Panc1 (cell line): Measurements from ENCODE around the gene KRT83. TPM values are rescaled to one million over a fixed set of nuclear protein-coding genes. Genes with fewer than 3 reads are reported as not detected.

ENCODE experiments used
- ATAC-seq: fragments of 200-7000 bp; cut with Tn5 transposase; 2 replicates; pipeline ENCODE4 v1.9.1; 2020; ENCODE audit warnings: mild to moderate bottlenecking, moderate library complexity
- BruUV-seq: library from RNA; stranded (reverse); fragments of 400-500 nt; replicated peaks from 2 replicates; lab custom pipeline; 2021; lab: Mats Ljungman, UMichigan
- CTCF ChIA-PET: fragments of 300-600 bp; sonication (Branson Sonifier 250); formaldehyde crosslinking; loops from one replicate; lab custom pipeline; 2022; ENCODE audit warnings: antibody characterized with exemption; lab: Charles Lee
- POLR2A ChIA-PET: fragments of 300-600 bp; sonication (Branson Sonifier 250); formaldehyde crosslinking; loops from one replicate; lab custom pipeline; 2022; ENCODE audit warnings: antibody characterized with exemption; lab: Charles Lee
- DNase-seq: peaks from one replicate; pipeline ENCODE4 v3.0.0-alpha.2; 2010; ENCODE audit warnings: low read depth, low spot score
- H3K27ac ChIP-seq: 2 replicates; pipeline ENCODE4 v1.5.1; 2011; ENCODE audit warnings: mild to moderate bottlenecking, low read length, inconsistent platforms
- H3K27me3 ChIP-seq: fragments of 200-500 bp; sonication (Bioruptor generic); 2 replicates; pipeline ENCODE4 v1.6.0; 2014; ENCODE audit warnings: low read length, inconsistent platforms; ENCODE audit not compliant: control insufficient read depth, insufficient read depth
- H3K36me3 ChIP-seq: fragments of 200-500 bp; sonication (Bioruptor generic); 2 replicates; pipeline ENCODE4 v1.5.1; 2014; ENCODE audit warnings: inconsistent platforms, mild to moderate bottlenecking, low read length, moderate library complexity; ENCODE audit not compliant: control insufficient read depth, insufficient read depth
- H3K4me1 ChIP-seq: 2 replicates; pipeline ENCODE4 v1.5.1; 2011; ENCODE audit warnings: inconsistent platforms, mild to moderate bottlenecking, low read length, moderate library complexity; ENCODE audit not compliant: control insufficient read depth, insufficient read depth
- H3K4me3 ChIP-seq, 2 experiments: 2 replicates each; pipeline ENCODE4 v1.5.1; 2011 to 2012; ENCODE audit warnings: low read depth in 2 of 2, low read length in 2 of 2, mild to moderate bottlenecking in 2 of 2, inconsistent platforms in 1 of 2, moderate library complexity in 1 of 2
- H3K9me3 ChIP-seq: fragments of 200-500 bp; sonication (Bioruptor generic); 2 replicates; pipeline ENCODE4 v1.5.1; 2014; ENCODE audit warnings: low read depth, mild to moderate bottlenecking, inconsistent platforms, low read length, moderate library complexity; ENCODE audit not compliant: control insufficient read depth, insufficient read depth
- CTCF ChIP-seq: fragments of 450-650 bp; IDR thresholded peaks from 2 replicates; pipeline ENCODE4 v1.5.1; 2017; ENCODE audit warnings: mild to moderate bottlenecking
- POLR2AphosphoS5 ChIP-seq: IDR thresholded peaks from 2 replicates; pipeline ENCODE4 v1.6.1; 2012; ENCODE audit warnings: mild to moderate bottlenecking, low read depth, low read length, moderate library complexity
- REST ChIP-seq, 2 experiments: IDR thresholded peaks; 2 replicates each; pipeline ENCODE4 v1.6.1; 2011 to 2012; ENCODE audit warnings: low read depth in 2 of 2, control low read depth in 1 of 2, low read length in 1 of 2, mild to moderate bottlenecking in 1 of 2, moderate library complexity in 1 of 2; ENCODE audit not compliant: insufficient read depth in 1 of 2
- SIN3A ChIP-seq: IDR thresholded peaks from 2 replicates; pipeline ENCODE4 v1.6.1; 2012; ENCODE audit warnings: low read depth, mild to moderate bottlenecking, low read length, moderate library complexity, borderline replicate concordance; ENCODE audit not compliant: insufficient read depth
- TCF7L2 ChIP-seq: IDR thresholded peaks from 2 replicates; pipeline ENCODE4 v1.6.1; 2011; ENCODE audit warnings: mild to moderate bottlenecking, low read depth, low read length, inconsistent platforms
- in situ Hi-C: cut with HindIII; loops from 2 replicates; pipeline ENCODE4 v1.10.0; 2016; ENCODE audit warnings: low sequenced_read_pairs, low pct_unique_long_range_greater_than_20kb
- intact Hi-C: fragments of 100-400 bp; cut with micrococcal nuclease; formaldehyde crosslinking; loops from one replicate; pipeline ENCODE4 v1.10.0; 2022; ENCODE audit not compliant: unreplicated experiment
- total RNA-seq: library from RNA; stranded (reverse); gene quantifications from one replicate; pipeline ENCODE4 v1.2.1, GENCODE V29; 2021; ENCODE audit not compliant: unreplicated experiment

Gene KRT83
- total RNA-seq, 1 experiment from 2014 or later: 0.28 TPM

- TF ChIP-seq CTCF: no peak
- no peak for TF ChIP-seq REST (IDR thresholded peaks at IDR 0.05; ENCODE audit: insufficient read depth in 1 of 2, low read depth in 2 of 2, low read length in 1 of 2)
- TF ChIP-seq TCF7L2: no peak
- no peak for TF ChIP-seq POLR2AphosphoS5
- no peak for TF ChIP-seq SIN3A
Measured at GRCh38 chr12:52317468-52318052, 3.6 kb downstream of the KRT83 start.

GRCh38 chr12:52316701-52317100 lies 4.5 kb downstream of the KRT83 start:
- H3K36me3 ChIP-seq: no peaks in the 10 kb centered on the region
- H3K4me3 ChIP-seq: no peak overlapping the region
- H3K4me1 ChIP-seq: no peaks in the 10 kb centered on the region
- intact Hi-C loops: no loop called here
- H3K9me3 ChIP-seq: no peaks in the 10 kb centered on the region
- H3K27me3 ChIP-seq: no peaks in the 10 kb centered on the region
- ATAC-seq: no peak
- TF ChIP-seq TCF7L2 (no peak), SIN3A (no peak)
- no peak for DNase-seq
- no peak overlapping the region for H3K27ac ChIP-seq
- no TSS peak for BruUV-seq
- CTCF ChIA-PET: interaction anchor here (1.0 kb wide), 1 partner anchor 79 kb away, joined by 3 read pairs; no protein-coding TSS in a partner anchor
- in situ Hi-C loops: no loop called here
- POLR2A ChIA-PET: no interaction called here

More at GRCh38 chr12:52317468-52318052, 3.6 kb downstream of the KRT83 start:
- DNase-seq (no peak), ATAC-seq (no peak)
- Histone ChIP-seq H3K27ac (no peak overlapping the region), H3K9me3 (no peaks in the 10 kb centered on the region), H3K36me3 (no peaks in the 10 kb centered on the region), H3K4me3 (no peak overlapping the region), H3K4me1 (no peaks in the 10 kb centered on the region), H3K27me3 (no peaks in the 10 kb centered on the region)
- in situ Hi-C loops: no loop called here
- CTCF ChIA-PET: interaction anchor here (0.8 kb wide), 1 partner anchor 553 kb away, joined by 3 read pairs; no protein-coding TSS in a partner anchor
- intact Hi-C loops: no loop called here
- POLR2A ChIA-PET: interaction anchor here (0.5 kb wide), 1 partner anchor 677 kb away, joined by 5 read pairs; no protein-coding TSS in a partner anchor
- no TSS peak for BruUV-seq

- Histone ChIP-seq H3K9me3 (no peaks in the 10 kb centered on the region), H3K27ac (no peak overlapping the region), H3K27me3 (no peaks in the 10 kb centered on the region), H3K4me3 (no peak overlapping the region), H3K4me1 (no peaks in the 10 kb centered on the region), H3K36me3 (no peaks in the 10 kb centered on the region)
- ATAC-seq (no peak), DNase-seq (no peak)
- BruUV-seq: no TSS peak
- ChIA-PET POLR2A (no interaction called here), CTCF (interaction anchor here (0.6 to 1.0 kb wide), 2 partner anchors 33 to 78 kb away, joined by 3 to 4 read pairs; no protein-coding TSS in a partner anchor)
- intact Hi-C loops: no loop called here
- in situ Hi-C loops: no loop called here
- TF ChIP-seq CTCF (no peak), REST (IDR thresholded peaks at IDR 0.05; ENCODE audit: insufficient read depth in 1 of 2, low read depth in 2 of 2, low read length in 1 of 2) (no peak), SIN3A (no peak), TCF7L2 (no peak), POLR2AphosphoS5 (no peak)
Measured at GRCh38 chr12:52316290-52316689, 4.9 kb downstream of the KRT83 start.
